ENCODE results near the gene TBL1XR1.

Gene TBL1XR1

DNA sequence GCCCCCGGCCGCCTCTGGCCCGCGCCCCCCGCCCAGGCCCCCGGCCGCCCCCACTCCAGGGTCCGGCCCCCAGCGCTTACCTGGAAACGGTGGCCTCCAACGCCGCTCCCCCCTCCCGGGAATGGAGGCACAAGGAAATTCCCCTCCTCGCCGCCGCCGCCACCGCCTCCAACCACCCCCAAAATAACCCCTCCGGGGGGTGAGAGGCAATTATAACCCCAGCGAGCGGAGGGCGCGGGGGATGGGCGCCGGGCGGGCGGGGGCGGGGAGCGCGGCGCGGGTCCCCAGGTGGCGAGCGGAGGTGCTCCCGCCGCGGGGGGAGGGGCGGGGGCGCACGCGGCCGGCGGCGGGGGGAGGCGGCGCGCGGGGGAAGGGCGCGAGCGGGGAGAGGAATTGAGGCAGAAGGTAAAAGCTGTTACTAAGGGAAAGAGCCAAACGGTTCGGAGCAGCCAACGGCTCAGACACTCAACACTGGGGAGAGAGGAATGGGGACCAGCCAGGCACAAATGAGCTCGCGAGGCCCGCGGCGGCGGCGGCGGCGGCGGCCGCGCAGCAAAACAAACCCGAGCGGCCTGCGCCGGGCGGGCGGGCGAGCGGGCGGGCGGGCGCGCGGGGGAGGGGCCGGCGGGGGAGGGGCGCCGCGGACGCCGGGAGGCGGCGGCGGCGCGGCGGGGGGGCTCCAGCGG, at the start of gene TBL1XR1:
TSS of gene TBL1XR1 (minus strand) at position 442 of the 686 bp plus-strand sequence. CDS start 132,505 bp downstream, outside the sequence.
- peak; percentile 88 for DNase-seq (ENCODE audit: low read depth)

DNA sequence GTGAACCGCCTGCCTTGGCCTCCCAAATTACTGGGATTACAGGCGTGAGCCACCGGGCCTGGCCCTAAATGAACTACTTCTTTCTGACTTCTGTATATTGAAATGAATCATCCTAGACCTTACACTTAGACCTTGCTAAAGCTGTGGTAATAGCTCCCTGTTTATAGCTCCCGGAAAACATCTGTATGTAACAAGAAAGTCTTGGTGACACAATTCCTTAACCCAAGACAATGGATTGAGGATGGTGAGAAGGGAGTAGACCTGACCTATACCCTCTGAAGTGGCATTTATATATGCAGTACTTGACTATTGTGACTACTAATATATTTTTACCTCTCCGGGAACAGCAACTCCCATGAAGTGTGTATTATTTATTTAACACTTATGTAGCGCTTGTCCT, 48.0 kb upstream of the TBL1XR1 start:
- no peak for DNase-seq (ENCODE audit: low read depth)

- DNase-seq (ENCODE audit: low read depth): no peak
Observed at GRCh38 chr3:177244606-177245005, 47.3 kb upstream of the TBL1XR1 start.

GRCh38 chr3:177238686-177239216, 41.5 kb upstream of the TBL1XR1 start:
- no peak for DNase-seq (ENCODE audit: low read depth)

DNA sequence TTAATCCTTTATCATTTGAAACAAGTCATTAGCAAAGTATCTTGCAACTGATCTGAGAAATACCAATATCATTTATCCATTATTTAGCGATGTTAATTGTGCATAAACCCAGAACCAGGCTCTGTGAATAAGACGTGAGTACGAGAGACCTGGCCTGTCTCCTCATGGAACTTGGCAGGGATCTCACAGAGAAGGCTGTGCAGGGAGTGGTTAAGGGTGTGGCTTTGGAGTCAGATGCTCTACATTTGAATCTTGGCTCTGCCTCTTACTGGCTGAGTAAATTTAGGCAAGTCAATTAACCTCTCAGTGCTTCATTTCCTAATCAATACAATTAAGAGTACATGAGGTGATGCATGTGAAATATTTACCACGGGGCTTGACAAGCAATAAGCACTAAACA, 39.9 kb upstream of the TBL1XR1 start:
- DNase-seq (ENCODE audit: low read depth): no peak

DNA sequence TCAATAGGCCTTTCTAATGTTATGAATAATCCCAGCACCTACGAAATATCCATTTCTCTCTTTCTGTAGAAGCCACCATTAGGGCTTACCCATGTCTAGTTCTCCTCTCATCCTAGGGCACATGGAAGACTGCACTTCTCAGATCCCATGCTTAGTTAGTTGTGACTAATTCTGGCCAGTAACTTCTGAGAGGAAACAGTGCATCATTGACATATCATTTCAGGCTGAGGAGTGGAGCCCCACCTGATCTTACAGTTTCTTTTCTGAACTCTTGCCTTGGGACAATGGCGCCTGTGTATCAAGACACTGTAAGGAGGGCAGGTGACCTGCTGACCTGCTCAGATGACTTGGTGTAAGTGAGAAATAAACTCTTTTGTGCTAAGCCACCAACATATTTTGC, 39.4 kb upstream of the TBL1XR1 start:
- peak; percentile 29 for DNase-seq (ENCODE audit: low read depth)

DNA sequence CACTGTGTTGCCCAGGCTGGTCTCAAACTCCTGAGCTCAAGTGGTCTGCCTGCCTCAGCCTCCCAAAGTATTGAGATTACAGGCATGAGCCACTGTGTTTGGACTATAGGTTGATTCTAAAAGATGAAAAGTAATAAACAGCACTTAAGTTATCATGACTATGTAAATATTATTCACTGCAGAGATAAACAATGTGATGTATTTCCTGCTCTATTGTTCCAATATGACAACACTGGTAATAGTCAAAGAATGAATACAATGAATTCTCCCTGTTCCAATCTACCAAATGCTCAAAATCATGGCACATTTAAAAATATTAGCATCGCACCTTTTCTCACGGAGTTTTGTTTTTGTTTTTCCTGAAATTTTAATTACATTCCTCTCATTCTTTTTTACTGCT, 36.8 kb upstream of the TBL1XR1 start:
- DNase-seq (ENCODE audit: low read depth): no peak

DNA sequence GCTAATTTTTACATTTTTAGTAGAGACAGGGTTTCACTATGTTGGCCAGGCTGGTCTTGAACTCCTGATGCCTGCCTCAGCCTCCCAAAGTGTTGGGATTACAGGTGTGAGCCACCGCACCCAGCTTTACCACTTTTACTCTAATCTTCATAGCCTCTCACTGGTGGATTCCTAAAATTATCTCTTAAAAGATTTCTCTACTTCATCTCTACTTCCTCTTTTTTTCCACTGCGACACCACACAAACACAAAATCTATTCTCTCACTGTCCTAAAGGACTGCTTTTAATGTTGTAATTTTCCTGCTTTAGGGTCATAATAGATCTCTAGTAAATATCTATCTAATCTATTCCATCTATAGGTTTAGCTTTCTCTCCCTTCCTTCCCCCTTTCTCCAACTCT, 34.0 kb upstream of the TBL1XR1 start:
- no peak for DNase-seq (ENCODE audit: low read depth)

DNA sequence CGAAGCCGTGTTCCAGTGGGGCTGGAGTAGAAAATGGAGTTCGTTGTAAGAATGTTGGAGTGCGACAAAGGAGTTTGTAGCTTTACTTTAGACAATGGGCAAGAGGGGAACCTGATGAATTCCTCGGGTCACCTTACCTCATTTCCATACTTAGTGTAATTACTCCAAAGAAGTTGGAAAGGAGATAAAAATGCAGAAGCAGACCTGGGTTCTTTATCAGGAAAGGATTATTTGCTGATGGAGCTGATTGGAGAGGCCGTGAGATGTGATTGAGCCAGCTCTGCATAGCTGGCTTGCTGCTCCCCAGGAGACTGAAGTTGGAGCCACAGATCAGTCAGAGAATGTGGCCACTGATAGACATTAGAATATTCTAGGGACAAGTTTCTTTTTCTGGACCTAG, 33.4 kb upstream of the TBL1XR1 start:
- no peak for DNase-seq (ENCODE audit: low read depth)

GRCh38 chr3:177229791-177230190, 32.5 kb upstream of the TBL1XR1 start:
- no peak for DNase-seq (ENCODE audit: low read depth)

DNA sequence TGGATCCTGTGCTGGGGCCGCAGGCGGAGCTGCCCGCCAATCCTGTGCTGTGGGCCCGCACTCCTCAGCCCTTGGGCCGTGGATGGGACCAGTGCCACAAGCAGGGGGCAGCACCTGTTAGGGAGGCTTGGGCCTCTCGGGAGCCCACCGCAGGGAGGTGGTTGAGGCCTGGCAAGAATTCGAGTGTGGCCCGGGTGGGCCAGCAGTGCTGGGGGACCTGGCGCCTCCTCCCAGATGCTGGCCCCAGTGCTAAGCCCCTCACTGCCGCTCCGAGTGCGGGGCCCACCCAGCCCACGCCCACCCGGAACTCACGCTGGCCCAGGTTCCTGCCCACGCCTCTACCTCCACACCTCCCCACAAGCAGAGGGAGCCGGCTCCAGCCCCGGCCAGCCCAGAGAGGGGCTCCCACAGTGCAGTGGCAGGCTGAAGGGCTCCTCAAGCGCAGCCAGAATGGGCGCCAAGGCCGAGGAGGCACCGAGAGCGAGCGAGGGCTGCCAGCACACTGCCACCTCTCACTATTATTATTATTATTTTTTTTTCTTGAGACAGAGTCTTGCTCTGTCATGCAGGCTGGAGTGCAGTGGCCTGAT, 31.4 kb upstream of the TBL1XR1 start:
- DNase-seq (ENCODE audit: low read depth): no peak

- DNase-seq (ENCODE audit: low read depth): no peak
Observed at GRCh38 chr3:177224414-177224813, 27.1 kb upstream of the TBL1XR1 start.

DNA sequence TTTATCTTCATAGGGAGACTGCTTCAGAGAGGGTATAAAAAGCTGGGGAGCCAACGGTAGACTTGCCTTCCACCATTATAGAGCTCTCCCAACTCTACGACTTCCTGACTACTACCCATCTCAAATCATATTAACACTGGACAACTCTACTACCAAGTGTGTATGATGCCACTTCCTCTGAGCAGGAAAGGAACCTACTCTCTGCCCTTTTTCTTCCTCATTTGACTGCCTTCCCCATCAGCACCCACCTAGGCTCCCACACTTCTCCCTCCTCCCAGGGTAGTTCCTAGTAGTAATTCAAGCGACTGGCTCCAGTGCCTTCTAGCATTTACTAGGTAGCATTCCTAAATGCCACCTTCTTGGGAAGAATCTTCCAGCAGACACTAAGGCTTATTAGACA, 24.5 kb upstream of the TBL1XR1 start:
- no peak for DNase-seq (ENCODE audit: low read depth)

DNA sequence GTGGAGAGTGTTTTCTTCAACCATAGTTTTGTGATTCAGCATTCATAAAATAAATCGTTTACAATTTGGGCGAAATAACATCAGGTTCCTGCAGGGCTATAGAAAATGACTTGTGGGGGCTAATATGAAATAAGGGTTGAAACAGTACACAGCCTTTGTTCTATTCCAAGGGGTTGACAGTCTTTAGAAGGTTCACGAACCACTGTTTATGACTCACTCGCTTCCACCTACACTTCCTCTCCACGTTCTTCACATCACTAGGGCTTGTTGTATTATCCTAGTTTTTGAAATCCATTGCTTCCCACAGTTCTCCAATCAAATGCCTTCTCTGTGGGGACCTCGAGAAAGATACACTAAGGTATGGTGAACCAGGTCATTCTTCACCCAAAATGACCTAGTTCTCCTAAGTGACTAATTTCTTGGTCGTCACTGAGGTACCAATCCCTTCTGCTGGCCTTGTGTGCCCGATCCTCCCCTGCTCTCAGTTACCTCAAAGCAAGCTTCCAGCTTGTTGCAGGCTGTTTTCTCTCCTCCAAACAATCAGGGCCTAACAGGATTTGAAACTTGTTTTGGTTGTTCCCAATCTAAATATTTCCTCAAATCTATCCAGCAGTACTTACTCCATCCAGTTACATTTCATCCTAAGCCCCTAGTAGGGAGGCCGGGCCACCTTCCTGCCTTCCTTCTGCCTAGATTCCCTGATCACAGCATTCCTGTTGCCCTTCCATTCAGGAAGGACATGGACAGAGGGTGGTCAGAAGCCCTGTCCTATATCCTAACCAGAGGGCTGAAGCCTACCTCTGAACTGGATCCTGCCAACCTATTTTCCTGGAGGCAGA, 23.1 kb upstream of the TBL1XR1 start:
- no peak for DNase-seq (ENCODE audit: low read depth)

DNA sequence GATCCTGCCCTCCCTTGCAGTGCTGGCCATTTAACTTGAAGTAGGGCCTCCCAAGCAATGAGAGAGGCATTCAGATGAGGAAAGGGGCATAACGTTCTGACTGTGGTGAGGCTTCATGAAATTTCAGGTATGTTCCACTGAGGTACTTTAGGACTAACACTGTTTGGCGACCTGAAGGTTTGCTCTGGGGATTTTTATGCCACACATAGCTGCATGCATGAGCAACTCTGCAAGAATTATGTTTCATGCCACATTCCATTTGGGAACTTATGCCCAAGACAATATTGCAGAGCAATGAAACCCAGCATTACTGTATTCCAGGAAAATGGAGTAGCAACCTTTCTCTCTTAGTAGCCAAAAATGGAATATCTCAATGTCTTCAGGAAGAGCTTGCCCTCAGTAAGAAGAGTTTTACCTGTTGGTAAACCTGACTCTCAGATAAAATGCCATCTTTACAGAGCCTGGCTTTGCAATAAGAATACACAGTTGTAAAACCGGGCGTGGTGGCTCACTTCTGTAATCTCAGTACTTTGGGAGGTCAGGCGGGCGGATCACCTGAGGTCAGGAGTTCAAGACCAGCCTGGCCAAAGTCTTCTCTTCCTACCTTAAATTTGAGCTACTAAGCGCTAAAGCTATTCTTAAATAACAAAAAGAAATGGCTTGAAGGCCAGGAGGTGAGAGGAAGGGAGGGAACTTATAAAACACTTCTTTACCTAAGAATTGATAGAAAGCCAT, 16.7 kb upstream of the TBL1XR1 start:
- no peak for DNase-seq (ENCODE audit: low read depth)

- DNase-seq (ENCODE audit: low read depth): no peak
Observed at GRCh38 chr3:177212756-177213155, 15.5 kb upstream of the TBL1XR1 start.

DNA sequence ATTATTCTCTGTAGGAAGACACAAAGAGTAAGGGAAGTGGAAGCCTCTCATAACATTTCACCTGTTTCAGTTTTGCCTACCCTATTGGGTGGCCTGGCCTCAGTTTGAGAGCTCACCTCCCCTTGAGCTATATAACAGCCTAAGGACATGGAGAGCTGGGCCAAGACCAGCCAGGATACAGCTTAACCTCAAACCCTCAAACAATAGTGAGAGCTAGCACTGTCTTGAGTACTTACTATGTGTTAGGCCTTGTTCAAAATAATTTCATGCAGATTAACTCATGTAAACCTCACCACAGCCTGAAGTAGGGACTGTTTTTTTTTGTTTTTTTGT, 15.0 kb upstream of the TBL1XR1 start:
- DNase-seq (ENCODE audit: low read depth): no peak

- no peak for DNase-seq (ENCODE audit: low read depth)
Observed at GRCh38 chr3:177211503-177212277, 14.4 kb upstream of the TBL1XR1 start.

DNA sequence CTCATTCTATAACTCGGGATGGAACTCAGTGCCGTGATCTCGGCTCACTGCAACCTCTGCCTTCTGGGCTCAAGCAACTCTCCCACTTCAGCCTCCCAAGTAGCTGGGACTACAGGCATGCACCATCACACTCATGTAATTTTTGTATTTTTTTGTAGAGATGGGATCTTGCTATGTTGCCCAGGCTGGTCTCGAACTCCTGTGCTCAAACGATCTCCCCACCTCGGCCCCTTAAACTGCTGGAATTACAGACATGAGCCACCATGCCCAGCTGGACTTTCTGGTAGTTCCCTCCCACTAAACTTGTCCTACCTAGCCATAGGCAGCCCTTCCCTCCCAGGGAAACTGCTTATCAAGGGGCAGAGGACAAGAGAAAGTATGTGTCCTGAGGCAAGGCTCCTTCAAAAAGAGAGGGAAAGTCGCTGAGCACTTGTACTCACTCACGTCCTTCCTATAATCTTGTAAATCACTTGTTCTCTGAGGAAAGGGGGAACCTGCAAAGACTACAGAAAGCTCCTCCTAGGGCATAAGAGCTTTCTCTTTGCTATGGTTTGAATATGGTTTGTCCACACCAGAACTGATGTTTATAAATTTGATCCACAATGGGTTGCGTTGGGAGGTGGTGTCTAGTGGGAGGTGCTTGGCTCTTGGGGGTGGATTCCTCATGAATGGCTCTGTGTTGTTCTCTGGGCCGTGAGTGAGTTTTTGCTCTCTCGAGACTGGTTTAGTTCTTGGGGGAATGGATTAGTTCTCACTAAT, 13.6 kb upstream of the TBL1XR1 start:
- no peak for DNase-seq (ENCODE audit: low read depth)

DNA sequence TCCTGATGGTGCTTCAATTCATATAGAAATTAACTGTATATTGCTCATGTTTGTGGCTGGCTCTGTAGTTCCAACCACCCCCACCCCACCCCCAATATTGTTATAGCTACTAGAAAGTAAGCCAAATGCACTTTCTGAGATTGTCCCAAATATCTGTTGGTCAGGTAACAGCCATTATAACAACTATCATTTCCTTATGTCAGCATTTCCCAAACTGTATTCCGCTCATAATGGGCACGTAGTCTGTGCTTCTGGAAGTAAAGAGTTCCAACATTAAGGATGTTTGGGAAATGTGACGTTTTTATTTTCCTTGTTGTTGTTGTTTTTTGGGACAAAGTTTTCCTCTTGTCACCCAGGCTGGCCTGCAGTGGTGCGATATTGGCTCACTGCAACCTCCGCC, 12.2 kb upstream of the TBL1XR1 start:
- DNase-seq (ENCODE audit: low read depth): no peak

GRCh38 chr3:177208781-177209180, 11.5 kb upstream of the TBL1XR1 start:
- DNase-seq (ENCODE audit: low read depth): no peak
